ENCODE data around the gene UBE2D2.
"Not testable (repeated sequence)": the region's sequence is repeated elsewhere in the genome, so short reads cannot be mapped to it uniquely, and the experiment has no call there.

Gene UBE2D2

DNA sequence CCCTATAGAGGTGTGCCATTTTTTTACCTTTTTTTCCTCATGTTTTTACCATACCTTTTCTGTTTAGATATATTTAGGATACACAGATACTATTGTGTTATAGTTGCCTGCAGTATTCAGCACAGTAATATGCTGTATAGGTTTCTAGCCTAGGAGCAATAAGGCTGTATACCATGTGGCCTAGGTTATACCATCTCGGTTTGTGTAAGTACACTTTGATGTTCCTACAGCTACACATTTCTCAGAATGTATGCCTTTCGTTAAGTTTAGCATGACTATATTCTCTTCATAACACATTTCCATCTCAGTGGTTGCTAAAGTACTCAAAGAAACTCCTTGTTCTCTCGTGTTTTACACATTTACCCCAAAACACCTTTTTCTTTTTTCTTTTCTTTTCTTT, 23.0 kb downstream of the UBE2D2 start:
- no peak for DNase-seq (ENCODE audit: low read depth)

DNA sequence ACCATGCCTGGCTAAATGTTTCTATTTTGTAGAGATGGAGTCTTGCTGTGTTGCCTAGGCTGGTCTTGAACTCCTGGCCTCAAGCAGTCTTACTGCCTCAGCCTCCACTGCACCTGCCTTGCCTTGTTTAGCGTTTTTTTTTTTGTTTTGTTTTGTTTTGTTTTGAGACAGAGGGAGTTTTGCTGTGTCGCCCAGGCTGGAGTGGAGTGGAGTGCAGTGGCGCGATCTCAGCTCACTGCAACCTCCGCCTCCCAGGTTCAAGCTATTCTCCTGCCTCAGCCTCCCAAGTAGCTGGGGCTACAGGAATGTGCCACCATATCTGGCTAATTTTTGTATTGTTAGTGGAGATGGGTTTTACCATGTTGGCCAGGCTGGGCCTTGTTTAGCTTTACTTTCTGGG, 27.0 kb downstream of the UBE2D2 start:
- DNase-seq (ENCODE audit: low read depth), result not testable (repeated sequence)

- no peak for DNase-seq (ENCODE audit: low read depth)
These were observed 27.8 kb downstream of the UBE2D2 start for GRCh38 chr5:139588962-139589361.

DNA sequence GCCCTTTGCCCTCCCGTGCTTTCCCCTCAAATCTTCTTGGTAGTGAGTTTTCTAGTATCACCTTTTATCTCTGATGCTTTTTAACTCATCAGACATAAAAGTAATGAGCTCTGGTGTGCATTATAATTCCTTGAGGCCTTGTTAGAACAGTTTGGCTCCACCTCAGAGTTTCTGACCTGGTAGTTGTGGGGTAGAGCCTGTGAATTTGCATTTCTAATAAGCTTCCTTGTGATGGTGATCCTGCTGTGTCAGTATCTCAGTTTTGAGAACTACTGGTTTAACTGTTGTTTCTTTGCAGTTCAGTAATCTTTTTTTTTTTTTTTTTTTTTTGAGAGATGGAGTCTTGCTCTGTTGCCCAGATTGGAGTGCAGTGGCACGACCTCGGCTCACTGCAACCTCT, 31.1 kb downstream of the UBE2D2 start:
- DNase-seq (ENCODE audit: low read depth), result no peak

DNA sequence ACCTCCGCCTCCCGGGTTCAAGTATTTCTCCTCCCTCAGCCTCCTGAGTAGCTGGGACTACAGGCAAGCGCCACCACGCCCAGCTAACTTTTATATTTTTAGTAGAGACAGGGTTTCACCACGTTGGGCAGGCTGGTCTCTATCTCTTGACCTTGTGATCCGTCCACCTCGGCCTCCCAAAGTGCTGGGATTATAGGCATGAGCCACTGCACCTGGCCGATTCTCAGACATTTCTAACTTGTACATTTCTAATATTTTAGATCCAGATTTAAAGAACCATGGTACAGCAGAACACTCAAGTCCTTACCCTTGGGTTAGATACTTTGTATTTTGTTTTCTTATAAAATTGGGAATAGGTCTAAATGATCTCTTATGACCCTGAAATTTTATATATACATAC, 31.9 kb downstream of the UBE2D2 start:
- not testable (repeated sequence) for DNase-seq (ENCODE audit: low read depth)

- DNase-seq (ENCODE audit: low read depth), result no peak
These were observed 32.7 kb downstream of the UBE2D2 start for GRCh38 chr5:139593716-139594319.

- DNase-seq (ENCODE audit: low read depth), result no peak
These were observed 36.0 kb downstream of the UBE2D2 start for GRCh38 chr5:139597134-139597533.

- not testable (repeated sequence) for DNase-seq (ENCODE audit: low read depth)
These were observed 37.4 kb downstream of the UBE2D2 start for GRCh38 chr5:139598601-139598965.

GRCh38 chr5:139600336-139600949, 39.3 kb downstream of the UBE2D2 start:
- no peak for DNase-seq (ENCODE audit: low read depth)

GRCh38 chr5:139601429-139601828, 40.3 kb downstream of the UBE2D2 start:
- no peak for DNase-seq (ENCODE audit: low read depth)

- not testable (repeated sequence) for DNase-seq (ENCODE audit: low read depth)
These were observed 40.8 kb downstream of the UBE2D2 start for GRCh38 chr5:139601948-139602347.

DNA sequence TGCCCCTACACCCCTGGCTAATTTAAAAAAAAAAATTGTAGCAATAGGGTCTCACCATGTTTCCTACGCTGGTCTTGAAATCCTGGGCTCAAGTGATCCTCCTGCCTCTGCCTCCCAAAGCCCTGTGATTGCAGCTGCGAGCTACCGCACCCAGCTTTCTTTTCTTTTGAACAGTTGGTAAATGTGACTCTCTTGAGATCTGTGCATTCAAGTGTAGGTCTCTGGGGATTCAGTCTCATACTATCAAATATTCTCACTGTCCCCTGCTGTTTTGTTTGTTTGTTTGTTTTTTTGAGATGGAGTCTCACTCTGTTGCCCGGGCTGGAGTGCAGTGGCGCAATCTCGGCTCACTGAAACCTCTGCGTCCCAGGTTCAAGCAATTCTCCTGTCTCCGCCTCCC, 44.7 kb downstream of the UBE2D2 start:
- no peak for DNase-seq (ENCODE audit: low read depth)

DNA sequence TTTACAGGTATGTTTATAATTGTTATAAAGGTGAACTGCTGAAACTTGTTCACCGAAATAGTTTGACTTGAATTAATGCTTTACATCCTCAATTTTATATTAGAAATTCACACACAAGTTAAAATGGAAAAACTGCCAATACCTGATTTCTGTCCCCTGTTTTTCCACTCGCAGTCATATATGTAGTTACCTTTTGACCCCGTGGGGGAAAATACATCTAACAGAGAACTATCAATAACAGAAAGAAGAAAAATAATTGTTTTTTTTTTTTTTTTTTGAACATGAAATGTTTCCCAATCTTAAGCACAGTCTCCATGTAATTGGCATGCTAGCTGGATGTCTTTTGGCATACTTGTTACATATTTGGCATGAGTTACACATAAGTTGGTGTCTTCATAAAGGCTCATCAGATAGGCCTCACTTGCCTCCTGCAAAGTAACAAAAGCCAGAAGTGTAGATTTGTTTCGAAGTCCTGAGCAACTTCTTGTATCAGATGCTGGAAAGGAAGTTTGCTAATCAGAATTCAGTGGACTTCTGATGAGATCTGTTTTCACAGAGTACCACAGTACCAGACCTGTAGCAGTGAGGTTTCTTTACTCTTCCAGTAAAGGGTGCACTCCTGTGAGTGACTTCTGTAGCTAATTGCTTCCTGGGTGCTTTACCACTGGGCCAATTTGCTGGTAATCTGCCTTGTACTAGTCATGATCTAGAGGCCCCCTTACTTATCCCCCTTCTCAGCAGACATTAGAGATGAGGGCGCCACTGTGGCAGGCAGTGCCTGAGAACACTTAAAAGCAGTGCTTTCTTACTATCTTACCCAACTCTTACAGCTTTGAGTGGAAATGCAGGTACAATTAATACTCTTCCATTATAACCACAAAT, 50.8 kb downstream of the UBE2D2 start:
- no peak for DNase-seq (ENCODE audit: low read depth)

- no peak for DNase-seq (ENCODE audit: low read depth)
These were observed 58.7 kb downstream of the UBE2D2 start for GRCh38 chr5:139619861-139620260.

- not testable (repeated sequence) for DNase-seq (ENCODE audit: low read depth)
These were observed 64.3 kb downstream of the UBE2D2 start for GRCh38 chr5:139625398-139625797.

GRCh38 chr5:139630855-139631254, 69.7 kb downstream of the UBE2D2 start:
- no peak for DNase-seq (ENCODE audit: low read depth)

DNA sequence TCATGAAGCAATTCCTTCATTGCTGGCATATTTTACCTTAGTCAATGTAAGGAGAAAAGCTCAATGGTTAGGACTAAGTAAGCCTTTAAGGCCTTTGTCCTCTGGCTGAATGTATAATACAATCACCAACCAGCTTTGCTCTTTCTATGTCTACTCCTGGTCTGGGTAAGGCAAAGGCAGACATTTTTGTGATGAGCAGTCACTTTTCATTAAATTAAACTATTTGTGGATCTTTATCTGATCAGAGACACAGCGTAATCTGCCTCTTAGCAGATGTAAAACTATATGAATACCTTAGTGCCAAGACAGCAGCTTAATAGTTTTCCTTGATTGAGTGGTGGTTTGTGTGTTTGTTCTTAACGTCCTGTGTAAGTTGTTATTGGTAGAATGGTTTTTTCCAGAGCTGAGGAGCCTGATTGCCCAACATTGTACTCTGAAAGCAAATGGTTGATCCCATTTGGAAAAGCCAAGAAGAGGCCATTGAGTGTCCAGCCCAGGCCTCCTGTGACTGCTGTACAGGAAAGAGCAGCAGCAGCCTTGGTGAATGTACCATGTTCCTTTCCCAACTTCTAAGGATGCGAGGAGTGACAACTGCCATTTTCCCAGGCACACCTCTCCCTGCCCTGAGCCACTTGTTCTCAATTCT, 70.5 kb downstream of the UBE2D2 start:
- DNase-seq (ENCODE audit: low read depth), result no peak

GRCh38 chr5:139633295-139634027, 72.3 kb downstream of the UBE2D2 start:
- peak; percentile 35 for DNase-seq (ENCODE audit: low read depth)

GRCh38 chr5:139634028-139634325, 72.8 kb downstream of the UBE2D2 start:
- DNase-seq (ENCODE audit: low read depth), result no peak

DNA sequence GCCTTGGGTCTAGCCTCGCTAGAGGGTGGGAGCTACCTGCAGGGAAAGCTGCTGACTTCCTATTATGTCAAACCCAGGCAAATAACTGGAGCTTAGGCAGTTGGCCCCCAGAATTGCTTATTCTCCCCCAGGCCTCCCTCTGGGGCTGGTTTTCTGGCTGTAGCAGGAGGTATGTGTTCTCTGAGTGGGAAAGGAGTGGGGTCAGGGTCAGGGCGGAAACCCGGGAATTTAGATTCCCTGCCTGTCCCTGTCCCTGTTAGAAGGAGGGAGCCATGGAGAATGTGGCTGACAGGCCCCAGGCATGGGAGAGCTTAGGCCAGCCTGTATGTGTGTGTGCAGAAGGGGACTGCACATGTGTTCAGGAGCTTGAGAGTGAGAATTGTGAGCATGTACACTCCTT, 73.4 kb downstream of the UBE2D2 start:
- DNase-seq (ENCODE audit: low read depth), result no peak

DNA sequence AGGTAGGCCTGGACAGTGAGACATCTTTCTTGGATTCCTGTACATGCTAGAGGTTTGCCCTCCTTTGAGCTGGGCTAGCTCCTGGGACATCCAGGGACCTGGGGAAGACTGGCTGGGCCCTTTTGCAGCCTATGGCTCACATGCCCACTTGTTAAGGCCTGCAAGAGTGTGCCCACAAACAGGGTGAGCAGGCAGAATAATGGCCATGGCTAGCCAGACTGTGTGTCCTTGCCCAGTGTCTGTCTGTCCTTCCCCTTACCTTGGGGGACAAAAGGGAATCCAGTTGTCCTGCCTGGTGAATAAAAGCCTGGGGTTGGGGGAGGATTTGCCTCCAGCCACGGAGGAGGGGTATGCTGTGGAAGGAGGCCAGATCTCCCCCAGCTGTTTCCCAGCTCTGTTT, 74.1 kb downstream of the UBE2D2 start:
- DNase-seq (ENCODE audit: low read depth), result no peak

DNA sequence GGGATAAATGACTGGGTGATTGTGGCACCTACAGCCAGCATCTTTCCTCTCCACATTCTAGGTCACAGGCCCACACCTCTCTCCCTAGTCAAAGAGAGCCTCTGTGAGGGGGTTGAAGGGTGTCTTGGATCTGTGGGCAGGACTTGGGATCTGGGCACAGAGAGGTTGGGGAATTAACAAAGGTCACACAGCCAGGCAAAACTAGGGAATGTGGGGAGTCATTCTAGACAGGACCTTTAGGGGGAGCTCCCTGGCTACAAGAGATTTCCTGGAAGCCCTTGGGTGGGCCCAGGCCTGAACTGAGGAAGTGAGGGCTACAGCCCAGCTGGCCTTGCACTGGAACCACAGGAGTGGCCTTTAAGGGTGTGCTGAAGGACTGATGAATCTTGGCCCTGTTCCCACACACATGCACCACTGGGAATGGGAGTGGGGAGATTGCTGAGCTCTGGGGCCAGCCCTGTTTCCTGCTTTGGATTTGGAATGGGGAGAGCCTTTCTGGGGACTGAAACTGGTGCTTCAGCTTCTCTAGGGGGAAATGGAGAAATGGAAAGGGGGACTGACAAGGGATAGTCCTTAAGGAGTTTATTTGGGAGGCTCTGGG, 74.6 kb downstream of the UBE2D2 start:
- DNase-seq (ENCODE audit: low read depth), result no peak

Data from stimulated activated CD8-positive, alpha-beta memory T cell treated with anti-CD3 and anti-CD28 coated beads, Interleukin-12 subunit alpha, Interleukin-12 subunit beta, amount 100 ng/mL, for 4 hours (primary cell).